A673 (cell line): ENCODE results near the gene SPTAN1.

ENCODE experiments used
- CTCF ChIP-seq: fragments of 300-800, 200-600 bp; sonication (generic); conservative IDR thresholded peaks from 2 replicates; pipeline ENCODE4 v1.5.1; 2017; ENCODE audit warnings: low read depth, mild to moderate bottlenecking, antibody characterized with exemption, low read length, moderate library complexity, mixed read lengths
- EZH2 ChIP-seq: fragments of 200-600 bp; sonication (generic); IDR thresholded peaks from 2 replicates; pipeline ENCODE4 v1.6.1; 2017; ENCODE audit warnings: borderline replicate concordance, low read depth, mild to moderate bottlenecking, mixed read lengths, antibody characterized with exemption, low read length; ENCODE audit not compliant: poor library complexity, severe bottlenecking

- TF ChIP-seq CTCF (no peak), EZH2 (no peak)
These were observed 75.5 kb downstream of the SPTAN1 start for GRCh38 chr9:128627906-128628305.
